Transverse colon (tissue), 4 donors: ENCODE data around the gene PTPRE. TPM values are rescaled to one million over a fixed set of nuclear protein-coding genes. Genes with fewer than 3 reads are reported as not detected.

ENCODE experiments used
- DNase-seq: peaks from one replicate; pipeline ENCODE4 v3.0.0-alpha.2; 2019
- H3K27ac ChIP-seq, 4 donors: fragments of 200-600 bp; sonication (generic); 2 replicates each; pipeline ENCODE4 v1.5.1; 2016 to 2018; ENCODE audit warnings: inconsistent platforms in 4 of 4
- H3K27me3 ChIP-seq: fragments of 200-600 bp; sonication (generic); 2 replicates; pipeline ENCODE4 v1.5.1; 2017; ENCODE audit warnings: inconsistent platforms
- H3K36me3 ChIP-seq, 4 donors: fragments of 200-600 bp; sonication (generic); 2 replicates each; pipeline ENCODE4 v1.5.1; 2017 to 2019; ENCODE audit warnings: inconsistent platforms in 4 of 4
- H3K4me1 ChIP-seq, 4 donors: fragments of 200-600 bp; sonication (generic); 2 replicates each; pipeline ENCODE4 v1.5.1; 2017 to 2020; ENCODE audit warnings: inconsistent platforms in 4 of 4
- H3K4me3 ChIP-seq, 4 donors: fragments of 200-600 bp; sonication (generic); 1 replicate in 1 of 4; 2 replicates in 3 of 4; pipeline versions ENCODE4 v1.5.1 to v1.6.1; 2017 to 2019; ENCODE audit warnings: inconsistent platforms in 4 of 4
- H3K9me3 ChIP-seq, 2 donors: fragments of 200-600 bp; sonication (generic); 2 replicates each; pipeline ENCODE4 v1.5.1; 2017 to 2019; ENCODE audit warnings: inconsistent platforms in 2 of 2
- CTCF ChIP-seq, 5 experiments: fragments of 200-600 bp in 3 of 5; fragments of 450-650 bp in 2 of 5; sonication (generic) in 3 of 5; IDR thresholded peaks; 1 replicate in 2 of 5; 2 replicates in 3 of 5; pipeline ENCODE4 v1.5.1; 2016 to 2017; ENCODE audit warnings: antibody characterized with exemption in 5 of 5, inconsistent platforms in 3 of 5, mild to moderate bottlenecking in 2 of 5, moderate library complexity in 1 of 5
- EP300 ChIP-seq: sonication (generic); formaldehyde crosslinking; IDR thresholded peaks from one replicate; pipeline ENCODE4 v1.6.1; 2017; ENCODE audit warnings: antibody characterized with exemption, low read depth
- POLR2A ChIP-seq: fragments of 450-650 bp; IDR thresholded peaks from one replicate; pipeline ENCODE4 v1.6.1; 2016; ENCODE audit warnings: antibody characterized with exemption, mild to moderate bottlenecking, moderate library complexity
- POLR2AphosphoS5 ChIP-seq, 3 donors: sonication (generic); formaldehyde crosslinking; IDR thresholded peaks; one replicate each; pipeline ENCODE4 v1.6.1; 2016; ENCODE audit warnings: antibody characterized with exemption in 3 of 3
- WGBS, 2 donors: methylation state at CpG; one replicate each; pipeline ENCODE4 v1.1.5; 2018; ENCODE audit warnings: low coverage in 1 of 2; 5-methylcytosine and 5-hydroxymethylcytosine counted together
- in situ Hi-C, 4 donors: fragments of 200-750 bp; cut with MboI; loops; one replicate each; pipeline versions ENCODE4 v1.15.0 to v1.15.1; 2017; ENCODE audit warnings: low sequenced_read_pairs in 3 of 4, low pct_ligation_motif_present in 1 of 4, low pct_unique_long_range_greater_than_20kb in 1 of 4
- intact Hi-C: fragments of 100-400 bp; cut with DNase I; formaldehyde crosslinking; loops from one replicate; pipeline ENCODE4 v1.15.1; 2023; ENCODE audit warnings: low total_unique reads
- total RNA-seq, 4 donors: library from RNA; depleted of rRNA; stranded (reverse); fragments of >200 nt; gene quantifications; one replicate each; pipeline ENCODE4 v1.1.0, GENCODE V29; 2016

The PTPRE gene
- total RNA-seq, 4 donors from 2014 or later = 25.7 to 43.6 (median 26.7) TPM

- DNase-seq = peak; percentile 17
- Histone ChIP-seq H3K4me1 (no peaks in the 10 kb centered on the region), H3K27ac (peak overlapping the region in 1 of 4 donors; percentile 22), H3K36me3 (no peaks in the 10 kb centered on the region), H3K9me3 (no peaks in the 10 kb centered on the region), H3K4me3 (no peak overlapping the region), H3K27me3 (no peaks in the 10 kb centered on the region)
- in situ Hi-C loops (no loop called here), intact Hi-C loops (no loop called here)
- TF ChIP-seq EP300 (peak; percentile 45), CTCF (IDR thresholded peaks at IDR 0.05) (no peak), POLR2A (no peak)
- WGBS, 2 donors = 91 to 100% methylated on average over 1 to 16 of the region's 16 CpGs
These were observed 147.5 kb downstream of the PTPRE start for GRCh38 chr10:128054163-128054970.

- in situ Hi-C loops = no loop called here
These were observed 148.4 kb downstream of the PTPRE start for GRCh38 chr10:128055061-128055868.

DNA sequence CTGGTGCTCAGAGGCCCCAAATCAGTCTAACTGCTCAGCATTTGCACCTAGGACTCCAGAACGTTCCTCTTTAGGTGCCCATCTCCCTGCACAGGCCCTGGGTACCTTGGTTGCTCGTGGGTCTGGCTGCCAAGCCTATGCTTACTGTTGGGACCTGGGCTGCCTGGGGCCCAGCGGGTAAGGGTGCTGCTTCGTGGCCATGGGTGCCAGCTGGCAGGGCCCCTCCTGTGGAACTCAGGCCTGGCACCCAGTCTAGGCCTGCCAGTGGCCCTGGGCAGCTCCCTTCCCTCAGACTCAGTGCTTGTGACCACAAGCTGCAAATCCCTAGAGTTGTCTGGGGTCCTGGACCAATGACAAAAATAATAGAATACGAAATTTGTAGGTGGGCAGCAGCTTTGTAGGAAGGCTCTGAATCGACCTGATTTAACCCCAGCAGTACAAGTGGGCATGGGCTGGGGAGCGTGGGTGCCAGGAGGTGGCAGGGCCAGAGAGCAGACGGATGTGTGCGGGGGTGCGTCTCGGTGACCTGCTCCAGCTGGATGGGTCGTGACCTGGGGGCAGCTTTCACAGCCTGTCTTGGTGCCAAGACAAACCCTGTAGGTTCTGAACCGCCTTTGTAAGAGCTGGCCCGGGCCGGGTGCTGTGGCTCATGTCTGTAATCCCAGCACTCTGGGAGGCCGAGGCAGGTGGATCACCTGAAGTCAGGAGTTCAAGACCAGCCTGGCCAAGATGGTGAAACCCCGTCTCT, 149.6 kb downstream of the PTPRE start:
- Histone ChIP-seq H3K27me3 (no peaks in the 10 kb centered on the region), H3K9me3 (no peaks in the 10 kb centered on the region), H3K4me3 (no peak overlapping the region), H3K36me3 (no peaks in the 10 kb centered on the region), H3K4me1 (no peaks in the 10 kb centered on the region), H3K27ac (no peak overlapping the region)
- WGBS, 2 donors = 75 to 91% methylated on average over 7 to 17 of the region's 17 CpGs
- intact Hi-C loops = no loop called here
- no peak for DNase-seq
- in situ Hi-C loops = no loop called here
- no peak for TF ChIP-seq CTCF (IDR thresholded peaks at IDR 0.05)
- TF ChIP-seq EP300 = no peak
- TF ChIP-seq POLR2AphosphoS5 (IDR thresholded peaks at IDR 0.05) = no peak
- TF ChIP-seq POLR2A = no peak

More at GRCh38 chr10:128055061-128055868, 148.4 kb downstream of the PTPRE start:
- no peaks in the 10 kb centered on the region for H3K4me1 ChIP-seq
- H3K9me3 ChIP-seq = no peaks in the 10 kb centered on the region
- H3K27me3 ChIP-seq = no peaks in the 10 kb centered on the region
- peak; percentile 6 for DNase-seq
- H3K36me3 ChIP-seq = no peaks in the 10 kb centered on the region
- intact Hi-C loops = no loop called here
- H3K4me3 ChIP-seq = no peak overlapping the region
- WGBS, 2 donors = 95% methylated on average over 25 of the region's 25 CpGs; no CpG with 5 or more reads in 1 of the 2 donors
- TF ChIP-seq EP300 = no peak
- no peak for TF ChIP-seq CTCF (IDR thresholded peaks at IDR 0.05)
- no peak for TF ChIP-seq POLR2A
- no peak for TF ChIP-seq POLR2AphosphoS5 (IDR thresholded peaks at IDR 0.05)
- no peak overlapping the region for H3K27ac ChIP-seq
